Measurements from ENCODE around the gene ZNF664. TPM values are rescaled to one million over a fixed set of nuclear protein-coding genes. Genes with fewer than 3 reads are reported as not detected.

ZNF664 gene
- total and polyA plus RNA-seq, 8 donors, result 16.5 to 224 (median 59.3) TPM

GRCh38 chr12:123952037-123952436 lies 21.0 kb upstream of the ZNF664 start:
- WGBS, 5 donors, result 22 to 43% (median 32%) methylated on average over 2 of the region's 2 CpGs
- intact Hi-C loops (cut with DNase I; ENCODE audit: low total_unique reads), result no loop called here
- peaks cover 0 to 8% (median 1%) of the 10 kb centered on the region in 4 donors for H3K36me3 ChIP-seq
- no peaks in the 10 kb centered on the region for H3K9me3 ChIP-seq
- no peak overlapping the region for H3K4me3 ChIP-seq
- H3K27me3 ChIP-seq, result no peaks in the 10 kb centered on the region
- DNase-seq, result no peak
- TF ChIP-seq POLR2A (IDR thresholded peaks at IDR 0.05), result no peak
- TF ChIP-seq CTCF (IDR thresholded peaks at IDR 0.05), result no peak
- TF ChIP-seq EP300 (IDR thresholded peaks at IDR 0.05), result no peak
- no peak for TF ChIP-seq POLR2AphosphoS5 (IDR thresholded peaks at IDR 0.05)
- H3K4me1 ChIP-seq, result peaks cover 10 to 49% (median 26%) of the 10 kb centered on the region in 4 donors
- peak overlapping the region in 1 of 5 donors; percentile 32 for H3K27ac ChIP-seq

GRCh38 chr12:123954647-123955350 lies 18.2 kb upstream of the ZNF664 start:
- TF ChIP-seq CTCF (IDR thresholded peaks at IDR 0.05), result no peak
- TF ChIP-seq EP300 (IDR thresholded peaks at IDR 0.05), result no peak
- no peak for TF ChIP-seq POLR2AphosphoS5 (IDR thresholded peaks at IDR 0.05)
- no peak for TF ChIP-seq POLR2A (IDR thresholded peaks at IDR 0.05)
- DNase-seq, result no peak
- Histone ChIP-seq H3K27ac (no peak overlapping the region), H3K36me3 (no peaks in the 10 kb centered on the region), H3K4me3 (no peak overlapping the region), H3K9me3 (no peaks in the 10 kb centered on the region), H3K27me3 (no peaks in the 10 kb centered on the region), H3K4me1 (peaks cover 10 to 27% (median 20%) of the 10 kb centered on the region in 4 donors)
- intact Hi-C loops (cut with DNase I; ENCODE audit: low total_unique reads), result no loop called here
- 89 to 95% (median 93%) methylated on average over 10 of the region's 10 CpGs for WGBS, 5 donors

- Histone ChIP-seq H3K4me3 (no peak overlapping the region), H3K36me3 (no peaks in the 10 kb centered on the region), H3K27ac (no peak overlapping the region), H3K4me1 (peaks cover 10 to 17% (median 16%) of the 10 kb centered on the region in 4 donors), H3K27me3 (no peaks in the 10 kb centered on the region), H3K9me3 (no peaks in the 10 kb centered on the region)
- no peak for TF ChIP-seq CTCF (IDR thresholded peaks at IDR 0.05)
- TF ChIP-seq EP300 (IDR thresholded peaks at IDR 0.05), result no peak
- TF ChIP-seq POLR2AphosphoS5 (IDR thresholded peaks at IDR 0.05), result no peak
- no peak for TF ChIP-seq POLR2A (IDR thresholded peaks at IDR 0.05)
- intact Hi-C loops (cut with DNase I; ENCODE audit: low total_unique reads), result no loop called here
- WGBS, 5 donors, result 91 to 94% (median 93%) methylated on average over 9 of the region's 9 CpGs
- DNase-seq, result no peak
These were observed 16.8 kb upstream of the ZNF664 start for GRCh38 chr12:123956249-123956648.

- no peak for DNase-seq
- intact Hi-C loops (cut with DNase I; ENCODE audit: low total_unique reads), result no loop called here
- H3K4me1 ChIP-seq, result peaks cover 2 to 17% (median 11%) of the 10 kb centered on the region in 4 donors
- 82 to 93% (median 89%) methylated on average over 3 of the region's 3 CpGs for WGBS, 5 donors
- H3K9me3 ChIP-seq, result no peaks in the 10 kb centered on the region
- H3K36me3 ChIP-seq, result no peaks in the 10 kb centered on the region
- no peak overlapping the region for H3K4me3 ChIP-seq
- TF ChIP-seq POLR2AphosphoS5 (IDR thresholded peaks at IDR 0.05) (no peak), CTCF (IDR thresholded peaks at IDR 0.05) (no peak), POLR2A (IDR thresholded peaks at IDR 0.05) (no peak), EP300 (IDR thresholded peaks at IDR 0.05) (no peak)
- no peaks in the 10 kb centered on the region for H3K27me3 ChIP-seq
- H3K27ac ChIP-seq, result no peak overlapping the region
These were observed 15.8 kb upstream of the ZNF664 start for GRCh38 chr12:123957196-123957595.
